Parathyroid adenoma (tissue), 2 donors: ENCODE data around the gene PIF1.

ENCODE experiments used
- H2AFZ ChIP-seq: fragments of 300-600 bp; sonication (generic); one replicate; pipeline ENCODE4 v1.7.0; 2017; ENCODE audit warnings: antibody characterized with exemption, mild to moderate bottlenecking
- H3K27ac ChIP-seq: fragments of 300-600 bp; sonication (generic); one replicate; pipeline ENCODE4 v1.7.0; 2017
- H3K27me3 ChIP-seq: fragments of 300-600 bp; sonication (generic); one replicate; pipeline ENCODE4 v1.7.0; 2017; ENCODE audit warnings: low read length; ENCODE audit not compliant: control insufficient read depth, insufficient read depth
- H3K36me3 ChIP-seq: fragments of 300-600 bp; sonication (generic); one replicate; pipeline ENCODE4 v1.7.0; 2017; ENCODE audit warnings: low read length; ENCODE audit not compliant: control insufficient read depth, insufficient read depth
- H3K4me1 ChIP-seq: fragments of 300-600 bp; sonication (generic); one replicate; pipeline ENCODE4 v1.7.0; 2017; ENCODE audit warnings: control low read depth
- H3K4me2 ChIP-seq: fragments of 300-600 bp; sonication (generic); one replicate; pipeline ENCODE4 v1.7.0; 2017; ENCODE audit warnings: low read length
- H3K4me3 ChIP-seq: fragments of 300-600 bp; sonication (generic); one replicate; pipeline ENCODE4 v1.7.0; 2017; ENCODE audit warnings: low read depth, low read length
- H3K79me2 ChIP-seq: fragments of 300-600 bp; sonication (generic); one replicate; pipeline ENCODE4 v1.7.0; 2017; ENCODE audit warnings: control low read depth
- H3K9ac ChIP-seq: fragments of 300-600 bp; sonication (generic); one replicate; pipeline ENCODE4 v1.7.0; 2017; ENCODE audit warnings: mild to moderate bottlenecking
- H3K9me3 ChIP-seq: fragments of 300-600 bp; sonication (generic); one replicate; pipeline ENCODE4 v1.7.0; 2017; ENCODE audit warnings: low read length; ENCODE audit not compliant: control insufficient read depth
- TF ChIP-seq, protein P1 (sequence below): fragments of 300-600 bp; sonication (generic); IDR thresholded peaks from one replicate; pipeline ENCODE4 v1.7.0; 2017; ENCODE audit warnings: antibody characterized with exemption, mild to moderate bottlenecking
- donor health status: primary hyperparathyroidism.

The PIF1 gene, protein sequence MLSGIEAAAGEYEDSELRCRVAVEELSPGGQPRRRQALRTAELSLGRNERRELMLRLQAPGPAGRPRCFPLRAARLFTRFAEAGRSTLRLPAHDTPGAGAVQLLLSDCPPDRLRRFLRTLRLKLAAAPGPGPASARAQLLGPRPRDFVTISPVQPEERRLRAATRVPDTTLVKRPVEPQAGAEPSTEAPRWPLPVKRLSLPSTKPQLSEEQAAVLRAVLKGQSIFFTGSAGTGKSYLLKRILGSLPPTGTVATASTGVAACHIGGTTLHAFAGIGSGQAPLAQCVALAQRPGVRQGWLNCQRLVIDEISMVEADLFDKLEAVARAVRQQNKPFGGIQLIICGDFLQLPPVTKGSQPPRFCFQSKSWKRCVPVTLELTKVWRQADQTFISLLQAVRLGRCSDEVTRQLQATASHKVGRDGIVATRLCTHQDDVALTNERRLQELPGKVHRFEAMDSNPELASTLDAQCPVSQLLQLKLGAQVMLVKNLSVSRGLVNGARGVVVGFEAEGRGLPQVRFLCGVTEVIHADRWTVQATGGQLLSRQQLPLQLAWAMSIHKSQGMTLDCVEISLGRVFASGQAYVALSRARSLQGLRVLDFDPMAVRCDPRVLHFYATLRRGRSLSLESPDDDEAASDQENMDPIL

DNA sequence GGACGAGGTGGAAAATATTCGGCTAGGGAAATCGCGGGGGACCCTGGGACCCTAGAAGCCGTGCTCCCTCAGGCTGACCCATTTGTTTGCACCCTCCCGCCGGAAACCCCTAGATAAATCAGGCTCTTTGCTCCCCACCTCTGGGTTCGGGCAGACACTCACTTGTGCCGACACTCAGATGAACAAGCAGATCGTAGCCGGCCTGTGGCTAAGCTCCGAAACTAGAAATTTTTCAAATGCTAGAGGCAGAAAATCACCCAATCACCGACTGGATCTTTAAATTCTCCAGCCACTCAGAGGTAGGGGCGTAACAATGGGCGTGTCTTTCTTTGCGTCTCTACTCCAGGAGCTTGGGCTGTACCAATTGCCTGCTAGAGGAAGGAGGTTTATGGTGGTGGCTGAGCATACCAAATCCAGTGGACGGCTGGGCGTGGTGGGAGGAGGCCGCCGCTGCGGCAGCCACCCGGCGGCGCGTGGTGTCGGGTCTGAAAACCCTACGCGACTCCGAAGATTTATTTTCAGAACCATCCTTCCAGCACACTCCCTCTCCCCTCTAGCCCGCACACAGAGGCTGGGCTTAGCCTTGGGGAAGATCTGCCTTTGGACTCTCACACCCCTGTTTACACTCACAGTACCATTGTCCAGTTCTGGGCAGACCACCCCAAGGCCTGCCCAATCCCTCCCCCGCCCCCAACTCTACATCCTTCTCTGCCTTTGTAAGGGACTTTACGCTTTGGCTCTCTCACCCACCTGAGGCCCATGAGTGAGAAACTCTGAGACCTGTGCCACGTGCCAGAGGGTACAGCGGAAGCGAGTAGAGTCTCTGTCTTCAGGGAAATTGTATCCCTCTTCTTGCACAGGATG lies at the start of gene PIF1:
Gene PIF1, minus strand, starts transcription at position 217 of the 864 bp plus-strand sequence. CDS start 1,312 bp downstream, outside the sequence.
- no peaks in the 10 kb centered on the region for H3K4me1 ChIP-seq

DNA sequence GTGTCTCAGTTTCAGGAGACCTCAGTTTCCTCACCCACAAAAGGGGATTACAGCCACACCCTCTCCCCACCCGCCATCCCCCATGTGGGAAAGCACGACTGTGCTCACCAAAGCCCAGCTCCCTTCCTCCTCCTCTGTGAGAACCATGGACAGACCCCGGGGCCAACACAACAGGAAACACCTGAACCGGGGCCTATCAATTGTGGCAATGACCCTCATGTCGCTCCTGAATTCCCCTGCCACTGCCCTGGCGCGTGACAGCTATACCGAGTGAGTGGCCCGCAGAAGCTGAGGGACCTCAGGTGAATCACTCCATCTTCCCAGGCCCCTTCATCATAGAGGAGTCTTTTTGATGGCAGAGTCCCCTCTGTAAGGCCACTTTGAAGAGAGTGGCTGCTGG lies 44.9 kb upstream of the PIF1 start:
- TF ChIP-seq, protein P1, sequence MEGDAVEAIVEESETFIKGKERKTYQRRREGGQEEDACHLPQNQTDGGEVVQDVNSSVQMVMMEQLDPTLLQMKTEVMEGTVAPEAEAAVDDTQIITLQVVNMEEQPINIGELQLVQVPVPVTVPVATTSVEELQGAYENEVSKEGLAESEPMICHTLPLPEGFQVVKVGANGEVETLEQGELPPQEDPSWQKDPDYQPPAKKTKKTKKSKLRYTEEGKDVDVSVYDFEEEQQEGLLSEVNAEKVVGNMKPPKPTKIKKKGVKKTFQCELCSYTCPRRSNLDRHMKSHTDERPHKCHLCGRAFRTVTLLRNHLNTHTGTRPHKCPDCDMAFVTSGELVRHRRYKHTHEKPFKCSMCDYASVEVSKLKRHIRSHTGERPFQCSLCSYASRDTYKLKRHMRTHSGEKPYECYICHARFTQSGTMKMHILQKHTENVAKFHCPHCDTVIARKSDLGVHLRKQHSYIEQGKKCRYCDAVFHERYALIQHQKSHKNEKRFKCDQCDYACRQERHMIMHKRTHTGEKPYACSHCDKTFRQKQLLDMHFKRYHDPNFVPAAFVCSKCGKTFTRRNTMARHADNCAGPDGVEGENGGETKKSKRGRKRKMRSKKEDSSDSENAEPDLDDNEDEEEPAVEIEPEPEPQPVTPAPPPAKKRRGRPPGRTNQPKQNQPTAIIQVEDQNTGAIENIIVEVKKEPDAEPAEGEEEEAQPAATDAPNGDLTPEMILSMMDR = no peak
- Histone ChIP-seq H3K36me3 (no peaks in the 10 kb centered on the region), H3K79me2 (no peaks in the 10 kb centered on the region), H2AFZ (no peak overlapping the region), H3K27me3 (no peaks in the 10 kb centered on the region), H3K4me3 (no peak overlapping the region), H3K9ac (no peak overlapping the region), H3K27ac (no peak overlapping the region), H3K4me1 (no peaks in the 10 kb centered on the region), H3K4me2 (no peak overlapping the region), H3K9me3 (no peaks in the 10 kb centered on the region)

More for the DNA sequence above, at the start of gene PIF1:
- H3K4me2 ChIP-seq = peak within 1 kb of the TSS; percentile 82
- no peaks in the 10 kb centered on the region for H3K9me3 ChIP-seq
- H3K4me3 ChIP-seq = peak within 1 kb of the TSS; percentile 51
- no peaks in the 10 kb centered on the region for H3K36me3 ChIP-seq
- H3K9ac ChIP-seq = no peak within 1 kb of the TSS
- TF ChIP-seq, protein P1 = no peak
- no peaks in the 10 kb centered on the region for H3K27me3 ChIP-seq
- H3K27ac ChIP-seq = no peak within 1 kb of the TSS
- peak within 1 kb of the TSS; percentile 79 for H2AFZ ChIP-seq
- H3K79me2 ChIP-seq = no peaks in the 10 kb centered on the region

DNA sequence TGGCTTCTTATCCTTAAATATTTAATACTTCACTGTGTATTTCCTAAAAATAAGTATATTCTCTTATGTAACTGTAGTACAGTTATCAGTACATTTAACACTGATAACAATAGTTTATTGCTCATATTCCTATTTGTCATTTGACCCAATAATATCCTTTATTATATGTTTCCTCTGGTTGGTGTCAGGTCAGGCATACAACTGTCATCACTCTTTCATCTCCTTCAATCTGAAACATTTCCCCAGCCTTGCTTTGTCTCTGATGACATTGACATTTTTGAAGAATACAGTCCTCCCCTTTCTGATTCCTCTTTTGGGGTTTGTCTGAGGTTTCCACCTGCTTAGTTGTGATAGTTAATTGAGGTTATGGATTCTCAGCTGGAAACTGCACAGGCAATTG lies 44.1 kb upstream of the PIF1 start:
- TF ChIP-seq, protein P1 = no peak
- Histone ChIP-seq H3K27ac (no peak overlapping the region), H2AFZ (no peak overlapping the region), H3K27me3 (no peaks in the 10 kb centered on the region), H3K9me3 (no peaks in the 10 kb centered on the region), H3K9ac (no peak overlapping the region), H3K4me1 (no peaks in the 10 kb centered on the region), H3K4me2 (no peak overlapping the region), H3K36me3 (no peaks in the 10 kb centered on the region), H3K4me3 (no peak overlapping the region), H3K79me2 (no peaks in the 10 kb centered on the region)

DNA sequence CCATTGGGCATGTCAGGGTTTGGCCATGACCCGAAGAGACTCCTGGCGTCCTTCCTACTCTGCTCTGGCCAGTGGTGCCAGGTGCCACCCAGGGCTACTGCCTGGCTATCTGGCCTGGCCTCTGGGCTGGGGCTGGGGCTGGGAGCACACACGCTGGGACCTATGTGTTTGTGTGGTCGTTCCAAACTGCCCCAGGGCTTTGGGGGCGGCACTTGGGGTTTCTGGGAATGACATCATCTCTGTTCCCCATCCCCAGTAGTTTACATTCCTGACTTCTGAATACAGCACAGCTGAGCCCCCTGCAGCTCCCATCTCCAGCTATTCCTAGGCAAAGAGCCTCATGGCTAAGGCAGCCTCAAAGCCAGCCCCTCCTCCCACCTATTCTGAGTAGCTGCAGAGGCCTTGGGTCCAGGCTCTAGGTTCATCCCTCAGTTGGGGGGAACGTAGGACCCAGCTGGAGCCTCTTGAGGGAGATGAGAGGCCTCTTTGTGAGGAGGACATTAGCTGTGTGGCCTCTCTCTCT lies 40.6 kb upstream of the PIF1 start:
- H3K36me3 ChIP-seq = no peaks in the 10 kb centered on the region
- no peaks in the 10 kb centered on the region for H3K9me3 ChIP-seq
- H3K4me3 ChIP-seq = no peak overlapping the region
- H3K27ac ChIP-seq = no peak overlapping the region
- H3K4me1 ChIP-seq = no peaks in the 10 kb centered on the region
- H3K9ac ChIP-seq = no peak overlapping the region
- no peak overlapping the region for H2AFZ ChIP-seq
- peaks cover 4% of the 10 kb centered on the region for H3K79me2 ChIP-seq
- H3K27me3 ChIP-seq = no peaks in the 10 kb centered on the region
- TF ChIP-seq, protein P1 = no peak
- no peak overlapping the region for H3K4me2 ChIP-seq
